H4 (cell line): ENCODE measurements around the gene ARL5A. TPM values are rescaled to one million over a fixed set of nuclear protein-coding genes. Genes with fewer than 3 reads are reported as not detected.

ENCODE experiments used
- DNase-seq: peaks from one replicate; pipeline ENCODE4 v3.0.0-alpha.2; 2015; ENCODE audit warnings: low spot score
- total RNA-seq: library from RNA; depleted of rRNA; stranded (reverse); fragments of >200 nt; shearing (Covaris generic); gene quantifications from 2 replicates; pipeline ENCODE4 v1.2.3, GENCODE V29; 2014; rRNA removed

ARL5A gene
- total RNA-seq, 1 experiment from 2014 or later: 37.8 TPM

GRCh38 chr2:151767536-151767935 lies 60.7 kb downstream of the ARL5A start:
- no peak for DNase-seq

- DNase-seq: no peak
Observed at GRCh38 chr2:151766437-151767153, 61.6 kb downstream of the ARL5A start.

GRCh38 chr2:151765760-151766410 lies 62.3 kb downstream of the ARL5A start:
- DNase-seq: no peak

- no peak for DNase-seq
Observed at GRCh38 chr2:151762694-151763093, 65.5 kb downstream of the ARL5A start.

- no peak for DNase-seq
Observed at GRCh38 chr2:151761687-151762086, 66.5 kb downstream of the ARL5A start.

GRCh38 chr2:151761193-151761592 lies 67.0 kb downstream of the ARL5A start:
- no peak for DNase-seq

GRCh38 chr2:151760139-151760650 lies 68.0 kb downstream of the ARL5A start:
- no peak for DNase-seq

GRCh38 chr2:151758744-151759143 lies 69.5 kb downstream of the ARL5A start:
- no peak for DNase-seq

GRCh38 chr2:151757861-151758260 lies 70.4 kb downstream of the ARL5A start:
- no peak for DNase-seq

GRCh38 chr2:151756820-151757219 lies 71.4 kb downstream of the ARL5A start:
- no peak for DNase-seq

GRCh38 chr2:151754253-151754897 lies 73.8 kb downstream of the ARL5A start:
- no peak for DNase-seq

- no peak for DNase-seq
Observed at GRCh38 chr2:151753540-151753939, 74.7 kb downstream of the ARL5A start.

Other genes with a start within 250 kb of the ARL5A start
- gene NEB, start 93.9 kb downstream of the ARL5A start, total RNA-seq: 0.06 and 0.52 TPM in 2 replicates